ENCODE results near the gene PIGX. TPM values are rescaled to one million over a fixed set of nuclear protein-coding genes. Genes with fewer than 3 reads are reported as not detected.

Gene PIGX
- 10 to 100 TPM; 26.9 to 31.7 (median 28.6) TPM for polyA plus RNA-seq (ENCODE audit: insufficient read length in 3 of 3)
- long read RNA-seq, donor 1, transcript PIGX-202 (6 exons, 3,057 nt), result major isoform, 7 of 9 reads
- long read RNA-seq, donor 1, partial matches to known transcripts, result 0 of 9 reads
- long read RNA-seq, donor 1, other reads (novel, unspliced or antisense), result 0 of 9 reads
- long read RNA-seq, donor 2, transcript PIGX-202 (6 exons, 3,057 nt), result major isoform, 9 of 10 reads
- long read RNA-seq, donor 2, partial matches to known transcripts, result 0 of 10 reads
- long read RNA-seq, donor 2, other reads (novel, unspliced or antisense), result 0 of 10 reads
- long read RNA-seq, donor 3, transcript PIGX-202 (6 exons, 3,057 nt), result major isoform, 15 of 27 reads
- long read RNA-seq, donor 3, partial matches to known transcripts, result 7 of 27 reads
- long read RNA-seq, donor 3, other reads (novel, unspliced or antisense), result 0 of 27 reads
- long read RNA-seq, donor 4, transcript PIGX-202 (6 exons, 3,057 nt), result major isoform, 5 of 6 reads
- long read RNA-seq, donor 4, partial matches to known transcripts, result 0 of 6 reads
- long read RNA-seq, donor 4, other reads (novel, unspliced or antisense), result 0 of 6 reads
- long read RNA-seq, donor 5, result 0 reads
- long read RNA-seq, donor 6, transcript PIGX-202 (6 exons, 3,057 nt), result major isoform, 8 of 33 reads
- long read RNA-seq, donor 6, partial matches to known transcripts, result 15 of 33 reads
- long read RNA-seq, donor 6, other reads (novel, unspliced or antisense), result 5 of 33 reads
- long read RNA-seq, donor 7, transcript PIGX-202 (6 exons, 3,057 nt), result major isoform, 5 of 10 reads
- long read RNA-seq, donor 7, transcript PIGX-204 (4 exons, 677 nt), result major isoform, 5 of 10 reads
- long read RNA-seq, donor 7, partial matches to known transcripts, result 0 of 10 reads
- long read RNA-seq, donor 7, other reads (novel, unspliced or antisense), result 0 of 10 reads
- long read RNA-seq, donor 8, result 0 reads
- long read RNA-seq, donor 9, transcript PIGX-202 (6 exons, 3,057 nt), result major isoform, 11 of 11 reads
- long read RNA-seq, donor 9, partial matches to known transcripts, result 0 of 11 reads
- long read RNA-seq, donor 9, other reads (novel, unspliced or antisense), result 0 of 11 reads
- long read RNA-seq, donor 10, transcript PIGX-202 (6 exons, 3,057 nt), result major isoform, 7 of 19 reads
- long read RNA-seq, donor 10, partial matches to known transcripts, result 8 of 19 reads
- long read RNA-seq, donor 10, other reads (novel, unspliced or antisense), result 0 of 19 reads
- long read RNA-seq, donor 11, transcript PIGX-202 (6 exons, 3,057 nt), result major isoform, 11 of 12 reads
- long read RNA-seq, donor 11, partial matches to known transcripts, result 0 of 12 reads
- long read RNA-seq, donor 11, other reads (novel, unspliced or antisense), result 0 of 12 reads
- long read RNA-seq, donor 12, transcript PIGX-202 (6 exons, 3,057 nt), result major isoform, 5 of 5 reads
- long read RNA-seq, donor 12, partial matches to known transcripts, result 0 of 5 reads
- long read RNA-seq, donor 12, other reads (novel, unspliced or antisense), result 0 of 5 reads
- long read RNA-seq, donor 13, result 0 reads
- long read RNA-seq, donor 14, transcript PIGX-202 (6 exons, 3,057 nt), result major isoform, 6 of 7 reads
- long read RNA-seq, donor 14, partial matches to known transcripts, result 0 of 7 reads
- long read RNA-seq, donor 14, other reads (novel, unspliced or antisense), result 0 of 7 reads
- long read RNA-seq, donor 15, transcript PIGX-202 (6 exons, 3,057 nt), result major isoform, 6 of 6 reads
- long read RNA-seq, donor 15, partial matches to known transcripts, result 0 of 6 reads
- long read RNA-seq, donor 15, other reads (novel, unspliced or antisense), result 0 of 6 reads
- long read RNA-seq, donor 16, transcript PIGX-204 (4 exons, 677 nt), result minor isoform, 6 of 40 reads
- long read RNA-seq, donor 16, transcript PIGX-202 (6 exons, 3,057 nt), result major isoform, 32 of 40 reads
- long read RNA-seq, donor 16, partial matches to known transcripts, result 0 of 40 reads
- long read RNA-seq, donor 16, other reads (novel, unspliced or antisense), result 0 of 40 reads

DNA sequence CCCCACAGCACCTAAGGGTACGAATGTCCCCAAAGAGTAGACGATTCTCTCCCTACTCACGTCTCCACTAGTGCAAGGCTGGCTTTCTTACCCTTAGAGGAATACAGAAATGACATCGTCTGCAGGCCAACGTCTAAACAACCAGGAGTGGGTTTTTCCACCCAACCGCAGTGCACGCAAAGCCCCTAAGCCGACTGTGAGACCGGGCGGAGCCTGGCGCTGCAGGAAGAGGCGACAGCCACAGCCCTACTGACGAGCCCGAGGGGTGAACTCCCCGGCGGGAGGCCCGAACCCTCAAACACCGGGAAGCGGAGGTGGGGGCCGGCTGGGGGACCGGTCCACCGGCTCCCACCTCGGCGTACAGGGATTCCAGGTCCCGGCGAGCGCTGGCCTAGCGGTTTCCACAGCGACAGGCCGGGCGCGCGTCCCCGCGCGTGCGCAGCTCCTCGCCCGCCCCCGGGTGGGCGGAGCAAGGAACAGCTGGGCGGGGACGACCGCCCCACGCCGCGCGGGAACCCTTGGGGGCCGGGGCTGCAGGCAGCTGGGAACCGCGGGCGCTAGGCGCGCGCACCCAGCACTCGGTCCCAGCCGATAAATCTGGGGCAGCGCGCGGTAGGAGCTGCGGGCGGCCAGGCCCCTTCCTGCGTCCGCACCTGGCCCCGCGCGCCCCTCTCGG is at the start of gene PIGX, which contains the start of gene CEP19:
PIGX (plus strand) TSS at position 540 of the 676 bp plus-strand sequence.
CEP19 (minus strand) TSS at position 413 of the 676 bp plus-strand sequence. CDS start 3,593 bp downstream, outside the sequence.
- peak; percentile 75 to 89 (median 84) for DNase-seq (ENCODE audit: extremely low read depth in 1 of 11, low read depth in 9 of 11, low spot score in 4 of 11)

- DNase-seq (ENCODE audit: extremely low read depth in 1 of 11, low read depth in 9 of 11, low spot score in 4 of 11), result no peak
Observed at GRCh38 chr3:196662711-196663571, 49.2 kb upstream of the PIGX start.

DNA sequence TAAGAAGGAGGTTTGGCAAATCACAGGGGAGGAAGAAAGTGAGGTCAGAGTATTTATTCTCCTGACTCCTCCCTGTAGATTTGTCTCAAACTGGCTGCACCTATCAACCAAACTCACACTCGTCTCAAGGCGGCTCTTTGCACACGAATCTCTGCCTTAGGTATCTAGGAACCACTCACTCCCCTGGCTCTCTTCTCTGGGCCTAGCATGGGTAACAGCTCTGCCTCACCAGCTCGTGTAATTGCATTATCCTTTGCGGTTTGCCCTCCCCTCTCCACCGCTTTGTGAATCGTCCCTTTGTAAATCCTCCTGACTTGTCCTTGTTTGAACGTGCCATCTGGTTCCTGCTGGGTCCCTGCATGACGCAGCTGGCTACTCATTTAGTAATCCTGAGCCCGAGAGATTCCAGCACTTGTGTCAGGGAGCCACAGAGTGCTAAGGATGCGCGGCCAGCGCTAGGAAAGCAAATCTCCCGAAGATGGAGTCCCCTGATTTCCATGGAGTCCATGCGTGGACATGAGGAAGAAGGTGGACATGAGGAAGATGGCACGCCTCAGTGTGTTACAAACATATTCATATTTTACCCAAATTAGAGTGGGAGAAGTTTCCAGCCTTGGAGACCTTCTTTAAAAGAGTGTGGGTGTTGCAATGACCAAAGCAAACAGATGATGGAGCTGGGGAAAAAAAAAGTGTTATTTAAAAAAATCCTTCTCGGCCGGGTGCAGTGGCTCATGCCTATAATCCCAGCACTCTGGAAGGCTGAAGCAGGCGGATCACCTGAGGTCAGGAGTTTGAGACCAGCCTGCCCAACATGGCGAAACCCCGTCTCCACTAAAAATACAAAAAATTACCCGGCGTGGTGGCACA is 45.9 kb upstream of the PIGX start:
- no peak for DNase-seq (ENCODE audit: extremely low read depth in 1 of 11, low read depth in 9 of 11, low spot score in 4 of 11)

DNA sequence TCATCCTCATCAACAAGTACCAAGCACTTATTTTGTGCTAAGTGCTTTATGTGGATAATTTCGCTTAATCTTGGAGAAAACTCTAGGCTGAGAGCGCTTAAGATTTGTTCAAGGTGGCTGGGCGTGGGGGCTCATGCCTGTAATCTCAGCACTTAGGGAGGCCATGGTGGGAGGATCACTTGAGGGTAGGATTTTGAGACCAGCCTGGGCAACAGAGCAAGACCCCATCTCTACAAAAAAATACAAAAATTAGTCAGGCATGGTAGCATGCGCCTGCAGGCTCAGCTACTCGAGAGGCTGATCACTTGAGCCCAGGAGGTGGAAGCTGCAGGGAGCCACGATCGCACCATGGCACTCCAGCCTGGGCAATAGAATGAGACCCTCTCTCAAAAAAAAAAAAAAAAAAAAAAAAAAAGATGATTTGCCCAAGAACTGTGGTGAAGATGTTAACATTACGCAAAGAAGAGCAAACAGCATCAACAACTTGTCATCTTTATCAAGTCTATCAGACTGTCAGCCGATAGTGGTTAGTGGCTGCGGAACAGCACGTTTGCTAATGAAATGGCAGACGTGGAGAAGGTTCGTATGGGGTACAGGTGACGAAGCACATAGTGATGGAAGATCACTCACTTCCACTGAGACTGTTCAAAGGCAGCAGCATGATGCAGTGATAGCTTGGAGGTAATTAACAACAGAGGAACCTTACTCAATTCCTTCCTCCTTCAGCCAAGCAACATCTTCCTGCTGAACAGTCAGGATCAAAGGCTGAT is 44.9 kb upstream of the PIGX start:
- DNase-seq (ENCODE audit: extremely low read depth in 1 of 11, low read depth in 9 of 11, low spot score in 4 of 11), result no peak

DNA sequence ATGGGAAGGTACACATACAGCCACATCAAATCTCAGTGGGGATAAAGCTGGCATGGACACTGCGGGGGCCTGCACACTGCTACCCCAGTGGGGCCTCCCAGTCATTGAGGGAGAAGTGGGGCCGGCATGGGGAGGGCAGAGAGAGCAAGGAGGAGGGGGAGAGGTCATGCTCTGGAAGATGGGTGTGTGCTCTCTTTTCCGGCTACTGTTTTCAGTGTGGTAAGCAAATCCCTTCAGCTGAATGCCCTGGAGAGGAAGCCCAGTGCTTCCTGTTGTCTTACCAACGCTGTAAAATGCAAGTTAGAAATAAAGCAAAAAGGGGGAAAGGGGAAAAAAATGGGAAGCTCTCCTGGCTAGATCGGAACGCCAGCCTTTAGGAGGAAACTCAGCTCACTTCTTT is 41.8 kb upstream of the PIGX start:
- DNase-seq (ENCODE audit: extremely low read depth in 1 of 11, low read depth in 9 of 11, low spot score in 4 of 11), result no peak

GRCh38 chr3:196673632-196674031 is 38.5 kb upstream of the PIGX start:
- DNase-seq (ENCODE audit: extremely low read depth in 1 of 11, low read depth in 9 of 11, low spot score in 4 of 11), result no peak

DNA sequence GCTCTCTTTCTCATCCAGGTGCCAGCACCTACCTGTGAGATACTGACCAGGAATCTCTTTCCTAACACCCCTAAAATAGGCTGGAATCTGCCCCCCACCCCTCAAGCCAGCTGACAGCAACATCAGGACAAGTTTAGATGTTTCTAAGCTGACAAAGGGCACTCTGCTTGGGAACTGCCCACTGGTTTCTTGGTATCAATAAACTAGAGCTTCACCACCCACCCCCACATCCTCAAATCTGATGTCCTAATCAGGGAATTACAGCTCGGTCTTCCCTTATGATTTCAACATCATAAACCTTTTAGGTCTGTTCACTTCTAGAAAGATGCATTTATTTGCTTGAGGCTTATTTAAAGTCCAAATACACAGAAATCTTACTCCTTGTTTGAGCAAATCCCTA is 34.8 kb upstream of the PIGX start:
- DNase-seq (ENCODE audit: extremely low read depth in 1 of 11, low read depth in 9 of 11, low spot score in 4 of 11), result no peak

DNA sequence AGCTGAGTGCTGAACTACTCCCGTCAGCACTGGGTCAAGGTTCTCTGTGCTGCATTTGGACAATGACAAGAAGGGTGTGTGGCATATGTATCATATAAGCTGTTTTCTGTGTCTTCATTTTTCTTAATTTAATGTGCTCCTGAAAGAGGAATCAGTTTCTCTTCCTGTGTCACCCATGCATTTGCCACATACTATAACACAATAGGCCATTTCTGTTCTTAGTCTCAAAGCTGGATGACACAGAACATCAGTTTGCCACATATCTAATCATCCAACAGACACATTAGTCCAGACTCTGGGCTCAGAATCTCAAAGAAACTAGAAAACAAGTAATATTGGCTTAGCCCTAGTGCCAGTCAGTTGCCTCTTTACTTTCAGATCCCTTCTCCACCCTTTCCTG is 34.2 kb upstream of the PIGX start:
- DNase-seq (ENCODE audit: extremely low read depth in 1 of 11, low read depth in 9 of 11, low spot score in 4 of 11), result no peak

DNA sequence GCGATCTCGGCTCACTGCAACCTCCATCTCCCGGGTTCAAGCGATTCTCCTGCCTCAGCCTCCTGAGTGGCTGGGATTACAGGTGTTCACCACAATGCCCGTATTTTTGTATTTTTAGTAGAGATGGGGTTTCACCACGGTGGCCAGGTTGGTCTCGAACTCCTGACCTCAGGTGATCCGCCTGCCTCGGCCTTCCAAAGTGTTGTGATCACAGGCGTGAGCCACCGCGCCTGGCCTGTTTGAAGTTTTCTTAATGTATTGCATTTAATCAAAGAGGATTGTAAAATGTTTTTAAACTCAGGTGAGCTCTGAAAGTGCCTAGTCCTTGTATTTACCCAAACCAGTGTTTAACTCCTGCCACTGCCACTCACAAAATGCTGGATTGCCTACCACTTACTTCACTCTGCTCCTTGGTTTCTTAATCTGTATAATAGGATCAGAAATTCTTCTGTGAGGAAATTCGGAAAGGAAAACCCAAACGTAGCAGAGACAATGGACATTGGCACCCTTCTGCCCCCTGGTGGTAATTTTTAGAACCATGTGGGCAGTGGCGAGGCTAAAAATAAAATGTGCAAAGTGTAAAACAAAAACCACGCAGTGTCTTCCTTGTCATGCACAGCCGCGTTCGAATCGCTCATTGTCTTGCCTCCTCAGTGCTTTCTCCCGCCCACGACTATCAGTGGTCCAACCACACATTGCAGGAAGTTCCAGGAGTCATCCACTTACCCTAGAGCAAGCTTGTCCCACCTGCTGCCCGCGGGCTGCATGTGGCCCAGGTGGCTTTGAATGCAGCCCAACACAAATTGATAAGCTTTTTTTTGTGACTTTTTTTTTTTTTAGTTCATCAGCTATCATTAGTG is 27.4 kb upstream of the PIGX start:
- DNase-seq (ENCODE audit: extremely low read depth in 1 of 11, low read depth in 9 of 11, low spot score in 4 of 11), result peak in 10 of 11 donors; percentile 17 to 62 (median 51)

DNA sequence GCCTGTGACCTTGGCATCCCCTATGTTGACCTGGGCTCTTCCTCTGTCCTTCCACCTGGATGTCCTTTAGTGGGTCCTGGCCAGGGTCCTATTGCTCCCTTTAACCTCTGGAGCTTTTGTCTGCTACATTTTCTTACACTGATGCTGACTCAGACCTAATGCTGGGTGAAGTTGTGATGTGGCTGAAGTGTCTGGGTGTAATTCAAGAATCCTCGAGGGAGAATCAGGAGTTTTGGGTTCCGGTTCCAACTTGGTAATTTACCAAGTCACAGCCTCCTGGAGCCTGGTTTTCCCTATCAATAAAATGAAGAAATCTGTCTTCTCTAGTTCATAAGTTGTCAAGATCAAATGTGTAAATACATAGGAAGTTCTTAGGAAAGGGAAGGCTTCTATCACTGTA is 25.7 kb upstream of the PIGX start:
- no peak for DNase-seq (ENCODE audit: extremely low read depth in 1 of 11, low read depth in 9 of 11, low spot score in 4 of 11)

GRCh38 chr3:196688349-196688748 is 23.8 kb upstream of the PIGX start:
- no peak for DNase-seq (ENCODE audit: extremely low read depth in 1 of 11, low read depth in 9 of 11, low spot score in 4 of 11)

GRCh38 chr3:196689941-196690660 is 22.1 kb upstream of the PIGX start:
- DNase-seq (ENCODE audit: extremely low read depth in 1 of 11, low read depth in 9 of 11, low spot score in 4 of 11), result no peak

DNA sequence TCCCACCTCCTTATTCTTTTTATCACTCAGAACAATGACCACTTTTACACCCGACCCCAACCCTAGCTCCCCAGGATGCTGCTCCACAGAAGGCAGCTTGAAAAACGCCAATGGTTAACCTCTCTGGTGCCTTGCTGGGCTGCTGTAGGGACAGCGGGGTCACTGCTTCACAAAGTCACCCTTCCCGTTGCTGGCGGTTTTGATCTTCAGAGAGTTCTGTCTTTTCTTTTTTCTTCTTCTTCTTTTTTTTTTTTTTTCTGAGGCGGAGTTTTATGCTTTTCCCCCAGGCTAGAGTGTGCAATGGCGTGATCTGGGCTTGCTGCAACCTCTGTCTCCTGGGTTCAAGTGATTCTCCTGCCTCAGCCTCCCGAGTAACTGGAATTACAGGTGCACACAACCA is 20.8 kb upstream of the PIGX start:
- no peak for DNase-seq (ENCODE audit: extremely low read depth in 1 of 11, low read depth in 9 of 11, low spot score in 4 of 11)
